HG02981 (cell line): Measurements from ENCODE around the gene POLR3C.
A peak's percentile ranks its signal among the peaks of the same experiment; 100 is the strongest.
"Not testable (repeated sequence)": the region's sequence is repeated elsewhere in the genome, so short reads cannot be mapped to it uniquely, and the experiment has no call there.

Experiments used
- ATAC-seq: cut with Tn5 transposase; IDR thresholded peaks from one replicate; pipeline ENCODE4 v1.9.1; 2021; ENCODE audit warnings: mild to moderate bottlenecking, moderate library complexity; ENCODE audit not compliant: unreplicated experiment

The POLR3C gene

GRCh38 chr1:145812977-145813810, 10.8 kb upstream of the POLR3C start:
- ATAC-seq: not testable (repeated sequence)

GRCh38 chr1:145818095-145818494, 5.9 kb upstream of the POLR3C start:
- not testable (repeated sequence) for ATAC-seq

DNA sequence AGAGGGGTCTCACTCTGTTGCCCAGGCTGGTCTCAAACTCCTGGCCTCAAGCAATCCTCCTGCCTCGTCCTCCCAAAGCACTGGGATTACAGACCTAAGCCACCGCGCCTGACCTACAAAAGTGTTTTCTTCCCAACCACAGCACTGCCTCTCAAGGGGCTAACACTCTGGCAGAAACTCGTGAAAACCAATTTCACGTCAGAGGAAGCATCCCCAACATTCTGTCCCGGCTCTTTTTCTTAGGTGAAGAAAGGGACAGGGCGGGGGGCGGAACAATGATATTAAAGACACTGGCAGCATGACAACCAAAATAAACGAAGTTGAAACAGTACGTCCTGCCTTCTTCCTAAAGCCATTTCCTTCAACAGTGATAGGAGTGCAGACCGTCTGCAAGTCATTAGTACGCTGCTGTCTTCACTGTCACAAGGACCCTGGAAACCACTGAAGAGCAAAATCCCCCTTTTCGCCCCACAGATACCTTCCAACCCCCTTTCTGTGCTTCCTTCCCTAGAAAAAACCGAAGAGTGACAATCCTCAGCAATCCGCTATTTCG, 1.1 kb upstream of the POLR3C start:
- not testable (repeated sequence) for ATAC-seq

DNA sequence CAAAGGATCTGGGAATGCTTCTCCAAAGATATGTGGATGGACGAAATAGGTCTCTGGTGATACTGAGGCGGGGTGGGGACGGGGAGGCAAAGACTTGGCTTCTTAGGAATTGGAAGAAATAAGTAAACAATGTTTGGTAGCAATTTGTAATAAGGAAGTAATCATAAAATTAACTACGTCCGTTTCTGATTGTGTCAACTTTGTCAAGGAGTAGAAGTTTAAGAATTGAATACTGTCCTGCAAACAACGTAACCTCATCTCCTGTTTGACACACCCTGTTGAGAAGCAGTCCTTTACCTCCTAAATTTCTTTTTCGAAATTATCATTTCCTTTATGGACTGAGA, 471 bp downstream of the POLR3C start:
- ATAC-seq: no peak

- no peak for ATAC-seq
These were observed 2.0 kb downstream of the POLR3C start for GRCh38 chr1:145826030-145826429.

GRCh38 chr1:145827966-145828365, 4.0 kb downstream of the POLR3C start:
- no peak for ATAC-seq

GRCh38 chr1:145828367-145829026, 4.5 kb downstream of the POLR3C start:
- ATAC-seq: no peak

DNA sequence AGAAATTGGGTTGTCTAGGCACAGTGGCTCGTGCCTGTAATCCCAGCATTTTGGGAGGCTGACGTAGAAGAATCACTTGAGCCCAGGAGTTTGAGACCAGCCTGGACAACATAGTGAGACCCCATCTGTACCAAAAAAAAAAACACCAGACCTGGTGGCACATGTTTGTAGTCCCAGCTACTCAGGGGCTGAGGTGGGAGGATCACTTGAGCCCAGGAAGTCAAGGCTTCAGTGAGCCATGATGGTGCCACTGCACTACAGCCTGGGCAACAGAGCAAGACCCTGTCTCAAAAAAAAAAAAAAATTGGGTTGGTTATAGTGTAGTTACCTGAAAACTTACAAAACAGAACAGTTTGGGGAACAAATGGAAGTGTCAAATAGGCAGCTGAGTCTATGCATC, 6.8 kb downstream of the POLR3C start:
- ATAC-seq: not testable (repeated sequence)

- ATAC-seq: no peak
These were observed 13.7 kb downstream of the POLR3C start for GRCh38 chr1:145837656-145838055.

DNA sequence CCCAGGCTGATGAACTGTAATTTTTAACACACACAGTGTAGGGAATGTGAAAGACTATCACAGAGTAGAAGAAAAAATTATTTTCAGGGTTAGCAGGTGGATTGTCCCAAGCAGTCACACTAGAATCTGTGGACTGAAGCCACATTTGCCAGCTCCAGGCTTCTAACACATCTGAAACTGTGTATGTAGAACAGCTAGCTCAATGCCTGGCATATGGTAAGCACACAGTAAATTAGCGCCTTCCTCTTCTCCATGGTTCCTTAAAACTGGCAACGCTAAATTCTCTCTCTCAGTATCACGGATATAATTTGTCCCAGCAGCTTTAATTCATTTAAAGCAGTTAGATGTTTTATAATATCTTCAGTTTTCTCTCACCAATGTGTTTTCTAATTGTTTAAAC, 19.0 kb downstream of the POLR3C start:
- no peak for ATAC-seq

GRCh38 chr1:145845144-145845513, 21.1 kb downstream of the POLR3C start:
- ATAC-seq: peak; percentile 80

DNA sequence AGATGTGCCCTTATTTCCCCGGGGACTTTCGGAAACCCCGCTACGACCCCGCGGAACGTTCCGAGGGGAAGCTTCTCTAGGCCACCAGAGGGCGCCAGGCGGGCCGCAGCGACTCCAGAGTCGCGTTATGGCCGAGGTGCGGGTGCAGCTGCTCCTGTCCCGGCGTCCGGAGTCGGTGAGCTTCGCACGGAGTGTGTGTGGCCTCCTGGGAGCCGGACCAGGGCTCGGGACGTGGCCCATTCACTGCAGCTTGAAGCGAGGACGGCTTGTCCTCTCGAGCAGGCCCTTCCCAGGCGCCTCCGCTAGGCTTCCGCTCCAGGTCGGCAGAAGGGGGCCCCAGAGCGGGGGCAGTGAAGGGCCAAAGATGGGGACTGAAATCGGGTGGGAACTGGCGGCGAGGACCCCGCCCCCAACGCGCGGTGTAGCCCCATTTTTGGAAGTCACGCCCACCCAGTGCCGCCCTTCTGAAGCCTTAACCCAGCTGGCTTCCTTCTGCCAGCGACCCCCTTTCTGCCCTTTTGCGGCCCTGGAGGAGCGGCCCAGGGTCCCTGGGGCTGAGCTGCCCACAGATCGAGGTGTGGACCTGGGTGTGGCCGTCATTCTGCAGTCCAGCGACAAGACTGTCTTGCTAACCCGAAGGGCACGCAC, 21.6 kb downstream of the POLR3C start, which contains the start of gene NUDT17:
TSS of gene NUDT17 (plus strand) at position 117 of the 648 bp plus-strand sequence. CDS start at position 128, 11 bp downstream.
- peak; percentile 50 for ATAC-seq

GRCh38 chr1:145846201-145846612, 22.2 kb downstream of the POLR3C start:
- ATAC-seq: no peak

GRCh38 chr1:145847827-145848226, 23.8 kb downstream of the POLR3C start:
- no peak for ATAC-seq

DNA sequence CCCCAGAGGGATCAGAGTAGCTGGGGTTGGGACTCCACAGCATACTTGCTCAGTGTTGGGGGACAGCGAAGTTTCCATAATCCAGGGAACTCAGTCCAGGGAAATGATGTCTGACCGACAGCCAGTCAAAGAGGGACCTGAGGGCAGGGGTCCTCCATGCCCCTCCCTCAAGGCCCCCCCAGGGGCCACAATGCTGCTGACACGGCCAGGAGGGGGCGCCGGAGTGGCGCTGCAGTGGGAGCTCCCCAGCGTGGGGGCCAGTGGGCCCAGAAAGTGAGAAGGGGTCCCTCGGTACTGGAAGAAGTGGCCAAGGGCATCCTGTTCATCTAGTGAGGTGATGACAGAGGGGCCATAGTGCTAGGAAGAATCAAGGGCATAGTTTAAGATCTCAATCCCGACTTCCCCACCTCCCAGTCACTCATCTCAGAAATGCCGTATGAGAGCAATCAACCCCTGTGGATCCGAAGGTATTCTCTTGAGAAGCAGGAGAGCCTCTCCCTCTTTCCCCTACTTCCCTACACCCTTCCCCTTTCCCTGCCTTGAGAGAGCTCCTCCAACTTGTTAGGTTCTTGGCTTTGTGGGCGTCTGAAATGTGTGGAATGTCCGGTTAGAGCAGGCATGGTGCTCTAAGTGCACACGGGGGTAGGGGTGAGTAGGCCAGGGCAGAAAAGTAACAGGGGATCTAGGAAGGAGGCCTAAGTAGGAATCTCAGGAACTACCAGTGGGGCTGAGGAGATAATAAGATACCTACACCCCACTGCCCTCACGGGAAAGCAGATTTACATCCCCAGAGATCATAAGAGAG, 25.6 kb downstream of the POLR3C start:
- no peak for ATAC-seq

- no peak for ATAC-seq
These were observed 31.5 kb downstream of the POLR3C start for GRCh38 chr1:145855426-145855948.

DNA sequence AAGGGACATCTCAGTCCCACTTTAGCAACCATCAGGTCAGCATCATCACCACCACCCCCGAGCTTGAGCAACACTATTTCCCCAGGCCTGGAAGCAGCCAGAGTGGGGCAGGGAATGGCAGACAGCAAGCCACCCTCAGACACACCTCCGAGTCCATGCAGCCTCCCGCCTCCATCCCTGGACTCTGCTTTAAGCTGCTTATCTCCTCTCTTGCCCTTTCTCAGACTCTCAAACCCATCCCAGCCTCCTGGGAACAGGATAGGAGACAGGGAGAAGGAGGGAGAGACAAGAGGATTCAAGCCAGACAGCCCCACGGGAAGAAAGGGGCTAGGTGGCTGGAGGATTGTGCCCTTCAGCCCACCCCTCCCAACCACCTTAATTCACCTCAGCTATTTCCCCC, 33.2 kb downstream of the POLR3C start:
- ATAC-seq: no peak

DNA sequence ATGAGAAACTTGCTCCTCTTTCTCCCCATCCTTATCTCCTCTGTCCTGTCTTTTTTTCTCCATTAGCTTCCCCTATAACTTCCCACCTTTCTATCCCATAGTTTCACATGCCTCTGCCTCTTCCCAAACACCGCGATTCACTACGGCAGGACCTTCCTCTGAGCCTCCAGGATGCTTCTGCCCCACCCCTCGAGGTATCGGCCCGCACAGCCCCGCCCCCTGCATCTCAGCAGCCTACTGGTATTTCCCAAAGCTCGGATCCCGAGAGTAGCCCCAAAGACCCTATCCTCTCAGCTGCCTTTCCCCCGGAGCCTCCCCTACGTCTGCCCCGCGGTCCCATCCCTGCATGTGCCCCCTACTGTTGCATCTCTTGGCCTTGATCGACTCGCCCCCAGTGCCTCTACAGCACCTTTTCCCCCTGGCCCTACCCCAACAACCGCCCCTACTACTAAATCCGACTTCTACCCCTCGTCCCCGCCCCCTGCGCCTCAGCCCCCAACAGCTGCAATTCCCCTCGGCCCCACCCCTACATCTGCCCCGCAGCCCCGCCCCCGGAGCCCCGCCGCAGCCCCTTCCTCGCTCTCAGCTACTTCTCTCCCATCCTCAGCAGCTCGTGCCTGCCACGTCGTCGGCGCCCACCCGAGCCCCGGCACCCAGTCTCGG, 34.4 kb downstream of the POLR3C start:
- peak; percentile 23 for ATAC-seq

DNA sequence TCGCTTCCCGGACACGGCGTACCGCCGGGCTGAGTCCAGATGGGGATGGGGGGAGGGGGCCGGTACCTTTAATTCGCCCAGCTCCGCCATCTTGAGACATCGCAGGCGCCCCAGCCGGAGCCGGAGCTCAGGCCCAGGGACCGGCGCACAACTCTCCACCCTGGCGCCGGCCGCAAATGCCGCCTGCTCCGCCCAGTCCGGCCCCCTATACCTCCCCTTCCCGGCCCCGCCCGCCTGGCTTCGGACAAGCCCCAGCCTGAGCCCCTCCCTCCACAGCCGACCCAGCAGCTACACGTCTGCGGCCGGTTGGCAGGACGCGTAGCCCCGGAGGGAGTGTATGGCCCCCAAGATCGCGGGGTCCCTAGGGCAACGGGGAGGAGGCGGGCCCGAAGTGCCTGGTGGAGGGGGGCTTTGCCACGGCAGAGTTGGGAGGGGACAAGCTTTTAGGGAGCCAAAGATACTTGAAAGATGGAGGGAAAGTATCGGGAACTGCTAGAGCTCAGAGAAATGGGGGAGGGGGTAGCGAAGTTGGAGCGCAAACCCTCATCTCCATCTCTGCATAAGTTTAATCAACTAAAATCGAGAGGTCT, 35.0 kb downstream of the POLR3C start, which contains the start of gene PIAS3:
TSS of gene PIAS3 (minus strand) at position 181 of the 590 bp plus-strand sequence. CDS start at position 90, 91 bp downstream.
- ATAC-seq: peak; percentile 88
